GM21367 (cell line): ENCODE data around the gene GALNT10.

Experiments
- ATAC-seq: cut with Tn5 transposase; IDR thresholded peaks from one replicate; pipeline ENCODE4 v1.9.1; 2021; ENCODE audit not compliant: unreplicated experiment

The GALNT10 gene

GRCh38 chr5:154230526-154230925 is 40.0 kb downstream of the GALNT10 start:
- ATAC-seq, result no peak

- no peak for ATAC-seq
These were observed 44.0 kb downstream of the GALNT10 start for GRCh38 chr5:154234551-154234950.

GRCh38 chr5:154236011-154236410 is 45.5 kb downstream of the GALNT10 start:
- ATAC-seq, result no peak

GRCh38 chr5:154236536-154237375 is 46.2 kb downstream of the GALNT10 start:
- ATAC-seq, result no peak

GRCh38 chr5:154237376-154237743 is 46.8 kb downstream of the GALNT10 start:
- no peak for ATAC-seq

GRCh38 chr5:154237946-154238345 is 47.4 kb downstream of the GALNT10 start:
- ATAC-seq, result no peak

GRCh38 chr5:154238776-154239481 is 48.4 kb downstream of the GALNT10 start:
- peak; percentile 75 for ATAC-seq

GRCh38 chr5:154240595-154240994 is 50.1 kb downstream of the GALNT10 start:
- ATAC-seq, result no peak

- no peak for ATAC-seq
These were observed 50.5 kb downstream of the GALNT10 start for GRCh38 chr5:154241021-154241420.

GRCh38 chr5:154242442-154242841 is 51.9 kb downstream of the GALNT10 start:
- no peak for ATAC-seq

- ATAC-seq, result no peak
These were observed 52.4 kb downstream of the GALNT10 start for GRCh38 chr5:154242964-154243376.

- no peak for ATAC-seq
These were observed 53.2 kb downstream of the GALNT10 start for GRCh38 chr5:154243736-154244135.

GRCh38 chr5:154244476-154244875 is 53.9 kb downstream of the GALNT10 start:
- ATAC-seq, result no peak

- no peak for ATAC-seq
These were observed 58.2 kb downstream of the GALNT10 start for GRCh38 chr5:154248691-154249090.

- no peak for ATAC-seq
These were observed 59.3 kb downstream of the GALNT10 start for GRCh38 chr5:154249826-154250225.

GRCh38 chr5:154251529-154251928 is 61.0 kb downstream of the GALNT10 start:
- no peak for ATAC-seq

- no peak for ATAC-seq
These were observed 63.3 kb downstream of the GALNT10 start for GRCh38 chr5:154253807-154254206.

- no peak for ATAC-seq
These were observed 64.4 kb downstream of the GALNT10 start for GRCh38 chr5:154254896-154255295.

GRCh38 chr5:154257046-154257445 is 66.5 kb downstream of the GALNT10 start:
- no peak for ATAC-seq

- no peak for ATAC-seq
These were observed 68.1 kb downstream of the GALNT10 start for GRCh38 chr5:154258531-154259217.

GRCh38 chr5:154260224-154260927 is 69.8 kb downstream of the GALNT10 start:
- ATAC-seq, result no peak
